GM19351 (cell line): ENCODE measurements around the gene UMAD1.
"Not testable (repeated sequence)": the region's sequence is repeated elsewhere in the genome, so short reads cannot be mapped to it uniquely, and the experiment has no call there.

ENCODE experiments used
- ATAC-seq: cut with Tn5 transposase; IDR thresholded peaks from one replicate; pipeline ENCODE4 v1.9.1; 2021; ENCODE audit warnings: mild to moderate bottlenecking, moderate library complexity; ENCODE audit not compliant: unreplicated experiment

Gene UMAD1

GRCh38 chr7:7821517-7821916 lies 181.0 kb downstream of the UMAD1 start:
- no peak for ATAC-seq

GRCh38 chr7:7825294-7825693 lies 184.7 kb downstream of the UMAD1 start:
- ATAC-seq: not testable (repeated sequence)

- ATAC-seq: no peak
Observed at GRCh38 chr7:7829667-7830066, 189.1 kb downstream of the UMAD1 start.

DNA sequence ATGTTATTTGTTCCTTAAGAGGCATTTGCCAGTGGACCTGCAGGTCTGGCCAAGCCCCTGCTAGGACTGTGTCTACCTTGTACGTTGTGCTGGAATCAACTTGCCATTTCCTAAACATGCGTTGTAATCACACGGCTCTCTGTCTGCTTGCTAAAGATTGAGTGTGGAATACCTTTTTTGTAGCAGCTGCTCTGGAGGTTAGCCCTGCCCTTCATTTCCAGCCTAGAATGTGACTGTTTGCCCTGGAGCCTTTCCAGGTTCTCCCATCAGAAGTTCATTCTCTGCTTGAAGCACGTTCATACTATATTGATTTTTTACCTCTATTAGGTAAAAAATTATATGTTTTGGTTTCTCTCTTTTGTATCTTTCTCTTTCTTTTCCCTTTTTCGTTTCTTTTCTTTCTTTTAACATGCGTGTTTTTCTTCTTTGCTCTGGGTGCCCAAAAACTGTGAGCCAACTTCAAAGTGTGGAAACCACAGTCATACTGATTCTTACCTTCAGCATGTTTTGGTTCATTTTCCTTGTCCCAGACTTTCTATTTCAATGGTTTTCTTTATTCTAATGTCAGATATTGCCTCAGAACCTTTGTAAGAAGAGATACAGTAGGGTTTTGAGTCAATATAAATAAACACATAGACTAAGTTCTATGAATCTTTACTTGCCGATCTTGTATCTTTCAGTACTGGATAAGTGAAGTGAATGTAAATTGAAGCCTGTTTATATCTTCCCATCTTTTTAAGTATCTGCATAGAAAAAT lies 189.7 kb downstream of the UMAD1 start:
- no peak for ATAC-seq

- ATAC-seq: no peak
Observed at GRCh38 chr7:7832518-7832917, 192.0 kb downstream of the UMAD1 start.

- no peak for ATAC-seq
Observed at GRCh38 chr7:7834761-7835160, 194.2 kb downstream of the UMAD1 start.

DNA sequence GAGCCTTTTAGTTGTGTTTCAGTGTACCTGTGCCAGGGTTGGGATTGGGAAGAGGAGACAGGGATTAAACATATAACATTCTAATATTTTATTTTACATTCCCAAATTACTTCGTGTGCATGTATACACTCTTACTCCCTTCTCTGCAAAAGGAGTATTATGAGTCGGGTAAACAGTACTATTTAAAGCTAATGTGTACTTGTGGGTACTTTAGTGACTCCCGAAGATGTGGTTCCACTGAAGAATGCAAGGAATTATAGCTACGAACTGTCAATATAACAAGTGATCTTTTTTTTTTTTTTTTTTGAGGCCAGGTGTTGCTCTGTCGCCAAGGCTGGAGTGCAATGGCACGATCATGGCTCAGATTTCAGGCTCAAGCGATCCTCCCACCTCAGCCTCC lies 200.5 kb downstream of the UMAD1 start:
- ATAC-seq: no peak

DNA sequence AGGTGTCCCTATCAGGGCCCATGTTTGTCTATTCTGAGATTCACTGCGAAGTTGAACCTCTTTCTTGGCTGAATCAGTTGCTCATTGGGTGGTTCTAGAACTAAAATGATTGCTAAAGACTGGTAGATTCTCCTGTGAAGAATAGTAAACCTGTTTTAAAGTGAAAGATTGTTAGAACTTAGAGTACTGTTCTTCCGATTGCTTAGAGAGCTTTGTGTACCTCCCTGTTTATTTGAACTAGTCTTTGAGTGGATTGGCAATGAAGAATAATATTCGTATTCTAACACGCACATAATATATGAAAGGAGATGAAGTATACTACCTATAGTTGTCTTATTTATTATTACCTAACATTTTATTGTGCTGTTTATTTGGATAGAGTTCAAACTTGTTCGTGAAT lies 202.7 kb downstream of the UMAD1 start:
- ATAC-seq: no peak

DNA sequence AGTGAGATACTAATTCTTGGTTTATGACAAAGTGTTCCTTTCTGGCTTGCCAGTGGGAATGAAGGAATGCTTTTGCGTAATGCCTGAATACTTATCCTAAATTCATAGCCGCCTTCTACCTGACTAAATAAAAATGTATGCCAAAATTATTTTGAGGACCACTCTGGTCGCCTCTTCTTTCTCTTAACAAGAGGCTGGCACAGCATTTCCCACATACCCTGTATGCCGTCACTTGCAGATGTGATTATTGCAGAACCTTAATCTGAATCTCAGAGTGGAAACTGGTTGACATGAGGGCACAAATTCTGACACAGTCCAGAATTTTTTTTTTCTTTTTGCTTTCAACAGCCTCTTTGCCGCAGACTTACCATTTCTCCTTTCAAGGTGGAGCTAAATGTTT lies 203.4 kb downstream of the UMAD1 start:
- ATAC-seq: no peak

DNA sequence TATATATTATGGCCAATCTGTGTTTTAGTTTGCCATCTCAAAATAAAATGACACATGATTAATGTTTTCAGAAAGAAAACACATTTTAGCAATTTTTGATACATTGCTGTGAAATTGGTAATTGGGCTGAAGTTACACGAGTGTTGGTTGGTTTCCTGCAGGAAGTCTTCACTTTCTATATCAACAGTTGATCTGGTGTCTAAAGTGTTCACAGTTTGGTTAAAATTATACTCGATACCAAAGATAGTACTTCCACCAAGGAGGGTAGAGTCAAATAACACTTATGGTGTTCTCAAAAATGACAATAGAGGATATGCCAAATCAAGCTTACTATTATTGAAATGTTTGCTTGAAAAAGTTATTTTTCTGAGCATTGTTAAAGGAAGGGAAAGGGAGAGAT lies 207.7 kb downstream of the UMAD1 start:
- no peak for ATAC-seq

DNA sequence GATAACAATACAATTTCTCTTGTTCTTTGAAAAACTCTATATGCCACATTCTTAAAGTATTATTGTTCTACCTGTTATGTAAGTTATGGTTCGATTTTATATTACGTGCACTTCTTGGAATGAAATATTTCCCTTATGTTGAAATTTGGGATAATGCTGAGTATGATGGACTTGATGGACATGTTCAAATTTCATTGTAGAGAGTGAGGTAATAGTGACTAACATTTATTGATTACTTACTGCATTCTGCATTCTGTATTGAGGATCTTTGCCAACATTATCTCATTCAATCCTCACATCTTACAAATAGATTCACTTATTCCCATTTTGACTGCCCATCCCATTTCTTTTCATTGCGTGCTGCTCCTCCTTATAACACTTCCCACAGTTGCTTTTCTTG lies 208.3 kb downstream of the UMAD1 start:
- ATAC-seq: no peak

GRCh38 chr7:7850150-7850549 lies 209.6 kb downstream of the UMAD1 start:
- ATAC-seq: no peak

DNA sequence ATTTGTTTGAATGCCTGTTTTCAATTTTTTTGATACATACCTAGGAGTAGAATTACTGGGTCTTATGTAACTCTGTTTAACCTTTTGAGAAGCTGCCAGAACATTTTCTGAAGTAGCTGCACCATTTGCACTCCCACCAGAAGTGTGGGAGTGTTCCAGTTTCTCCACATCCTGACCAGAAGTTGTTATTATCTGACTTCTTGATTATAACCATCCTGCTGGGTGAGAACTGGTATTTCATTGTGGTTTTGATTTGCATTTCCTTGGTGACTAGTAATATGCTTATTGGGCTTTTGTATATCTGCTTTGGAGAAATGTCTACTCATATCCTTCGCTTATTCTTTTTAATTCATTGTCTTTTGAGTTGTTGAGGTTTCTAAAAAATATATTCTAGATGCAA lies 210.8 kb downstream of the UMAD1 start:
- ATAC-seq: no peak

DNA sequence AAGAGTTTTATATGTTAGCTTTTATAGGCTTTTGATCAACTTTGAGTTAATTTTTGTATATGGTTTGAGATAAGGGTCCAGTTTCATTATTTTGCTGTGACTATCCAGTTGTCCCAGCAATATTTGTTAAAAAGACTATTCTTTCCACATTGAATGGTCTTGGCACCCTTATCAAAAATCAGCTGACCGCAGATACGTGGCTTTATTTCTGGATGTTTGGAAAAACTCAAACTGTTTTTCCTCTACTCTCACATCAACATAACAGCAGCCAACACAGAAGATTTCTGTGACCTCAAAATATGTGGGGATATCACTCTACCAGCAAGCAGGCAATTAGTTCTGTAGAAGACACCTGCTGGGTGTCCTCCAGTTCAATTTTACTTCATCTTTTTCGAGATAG lies 211.4 kb downstream of the UMAD1 start:
- no peak for ATAC-seq

- ATAC-seq: peak; percentile 78
Observed at GRCh38 chr7:7857143-7857583, 216.6 kb downstream of the UMAD1 start.

DNA sequence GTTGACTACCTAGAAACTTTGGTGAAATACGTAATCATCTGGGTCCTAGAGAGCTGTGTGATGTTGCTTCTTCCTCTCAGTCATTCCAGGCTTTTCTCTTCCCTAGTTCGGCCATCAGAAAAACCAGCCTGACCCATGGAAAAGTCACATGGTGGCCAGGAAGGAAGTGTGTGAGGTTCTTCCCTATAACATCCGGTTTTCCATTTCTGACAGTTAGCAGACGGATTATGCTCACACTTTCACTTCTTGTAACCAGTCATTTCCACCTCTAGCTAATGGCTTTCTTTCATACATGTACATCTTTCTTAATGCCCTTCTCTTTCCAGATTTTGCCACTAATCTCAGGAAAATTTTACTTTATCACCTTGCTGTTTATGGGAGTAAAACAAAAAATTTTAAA lies 218.0 kb downstream of the UMAD1 start:
- ATAC-seq: no peak

DNA sequence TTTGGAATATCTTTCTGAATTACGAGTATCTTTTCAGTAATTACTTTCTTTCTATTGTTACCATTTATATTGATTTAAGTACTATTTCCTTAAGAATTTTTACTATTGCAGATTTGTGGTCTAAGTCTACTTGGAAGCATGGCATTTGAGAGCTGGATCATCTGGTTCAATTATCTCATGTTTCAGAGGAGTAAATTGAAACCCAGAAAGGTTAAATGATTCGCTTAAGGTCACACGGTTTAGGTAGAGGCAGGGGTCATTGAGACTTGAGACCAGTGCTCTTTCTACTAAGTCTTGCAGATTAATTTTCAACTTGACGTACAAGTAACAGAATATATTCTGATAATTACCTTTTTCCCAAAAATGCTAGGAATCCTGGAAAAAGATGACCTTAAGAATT lies 218.9 kb downstream of the UMAD1 start:
- ATAC-seq: no peak

DNA sequence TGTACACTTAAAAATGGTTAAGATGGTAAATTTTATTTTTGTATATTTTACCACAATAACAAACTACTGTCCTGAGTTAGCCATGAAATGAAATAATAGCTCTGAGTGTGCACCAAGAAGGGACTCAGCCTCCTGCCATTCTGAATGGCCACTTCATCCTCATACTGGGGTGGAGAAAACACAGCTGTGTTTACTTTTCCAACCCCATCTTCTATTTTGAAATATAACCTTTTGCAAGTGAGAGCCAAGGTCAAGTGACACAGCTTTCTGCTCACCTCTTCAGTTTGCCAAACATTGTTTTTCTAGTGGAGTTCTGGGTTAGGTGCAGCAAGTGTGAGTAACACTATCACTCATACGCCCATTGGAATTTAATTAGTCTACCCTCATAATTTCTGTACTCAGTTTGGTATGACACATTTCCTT lies 220.7 kb downstream of the UMAD1 start:
- no peak for ATAC-seq

DNA sequence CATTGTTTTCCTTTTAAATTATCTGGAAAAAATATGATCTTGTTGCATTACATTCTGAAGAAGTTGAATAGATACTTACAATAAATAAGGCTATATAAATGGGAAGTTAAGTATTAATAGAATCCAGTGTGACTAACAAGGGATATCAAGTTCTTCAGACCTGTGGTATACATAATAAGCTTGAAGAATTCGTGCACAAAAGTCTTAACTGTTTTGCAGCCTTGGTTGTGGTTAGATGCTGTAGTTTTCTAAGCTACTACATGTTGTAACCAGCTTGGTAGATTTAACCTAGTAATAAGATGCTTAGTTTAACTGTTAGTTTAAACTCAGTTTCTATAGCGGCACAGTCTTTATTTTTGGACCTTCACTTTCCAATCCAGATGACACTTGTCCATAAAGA lies 221.8 kb downstream of the UMAD1 start:
- no peak for ATAC-seq

- peak; percentile 34 for ATAC-seq
Observed at GRCh38 chr7:7867846-7868571, 227.5 kb downstream of the UMAD1 start.

- ATAC-seq: peak; percentile 68
Observed at GRCh38 chr7:7868572-7868899, 228.0 kb downstream of the UMAD1 start.

GRCh38 chr7:7869036-7869435 lies 228.5 kb downstream of the UMAD1 start:
- peak; percentile 20 for ATAC-seq

GRCh38 chr7:7869651-7870050 lies 229.1 kb downstream of the UMAD1 start:
- ATAC-seq: no peak
